Measurements from ENCODE around the gene ARHGAP31. TPM values are rescaled to one million over a fixed set of nuclear protein-coding genes. Genes with fewer than 3 reads are reported as not detected.
"Not testable (repeated sequence)": the region's sequence is repeated elsewhere in the genome, so short reads cannot be mapped to it uniquely, and the experiment has no call there.

The ARHGAP31 gene
- total and polyA plus RNA-seq, 5 donors = 14.6 to 52.3 (median 45.1) TPM

GRCh38 chr3:119305286-119305685, 11.1 kb downstream of the ARHGAP31 start:
- ATAC-seq = no peak
- H3K4me1 ChIP-seq (ENCODE audit: control insufficient read depth, insufficient read depth, low read length) = peaks cover 25% of the 10 kb centered on the region

GRCh38 chr3:119306378-119306777, 12.2 kb downstream of the ARHGAP31 start:
- WGBS = 94% methylated on average over 9 of the region's 9 CpGs
- intact Hi-C loops (cut with DNase I); DNase-seq; H3K27me3 ChIP-seq (ENCODE audit: control insufficient read depth, insufficient read depth); H3K27ac ChIP-seq (ENCODE audit: low read length); H3K4me3 ChIP-seq (ENCODE audit: low read length); H3K9me3 ChIP-seq (ENCODE audit: control insufficient read depth, low read length); ATAC-seq: not testable (repeated sequence)
- peaks cover 27% of the 10 kb centered on the region for H3K4me1 ChIP-seq (ENCODE audit: control insufficient read depth, insufficient read depth, low read length)

More at GRCh38 chr3:119305286-119305685, 11.1 kb downstream of the ARHGAP31 start:
- Histone ChIP-seq H3K9me3 (ENCODE audit: control insufficient read depth, low read length) (no peaks in the 10 kb centered on the region), H3K4me3 (ENCODE audit: low read length) (no peak overlapping the region), H3K27me3 (ENCODE audit: control insufficient read depth, insufficient read depth) (no peaks in the 10 kb centered on the region), H3K27ac (ENCODE audit: low read length) (no peak overlapping the region)
- intact Hi-C loops (cut with DNase I) = no loop called here
- 64% methylated on average over 1 of the region's 1 CpG for WGBS
- no peak for DNase-seq

- Histone ChIP-seq H3K27ac (ENCODE audit: low read length) (no peak overlapping the region), H3K9me3 (ENCODE audit: control insufficient read depth, low read length) (no peaks in the 10 kb centered on the region), H3K27me3 (ENCODE audit: control insufficient read depth, insufficient read depth) (no peaks in the 10 kb centered on the region), H3K4me3 (ENCODE audit: low read length) (no peak overlapping the region), H3K4me1 (ENCODE audit: control insufficient read depth, insufficient read depth, low read length) (peaks cover 27% of the 10 kb centered on the region)
- intact Hi-C loops (cut with DNase I) = no loop called here
- DNase-seq (no peak), ATAC-seq (no peak)
- WGBS = 94% methylated on average over 1 of the region's 1 CpG
Measured at GRCh38 chr3:119308355-119308754, 14.2 kb downstream of the ARHGAP31 start.

- peaks cover 28% of the 10 kb centered on the region for H3K4me1 ChIP-seq (ENCODE audit: control insufficient read depth, insufficient read depth, low read length)
- intact Hi-C loops (cut with DNase I) = no loop called here
- no peaks in the 10 kb centered on the region for H3K9me3 ChIP-seq (ENCODE audit: control insufficient read depth, low read length)
- ATAC-seq (no peak), DNase-seq (no peak)
- no peak overlapping the region for H3K27ac ChIP-seq (ENCODE audit: low read length)
- 98% methylated on average over 4 of the region's 4 CpGs for WGBS
- no peaks in the 10 kb centered on the region for H3K27me3 ChIP-seq (ENCODE audit: control insufficient read depth, insufficient read depth)
- no peak overlapping the region for H3K4me3 ChIP-seq (ENCODE audit: low read length)
Measured at GRCh38 chr3:119309591-119309990, 15.4 kb downstream of the ARHGAP31 start.

- ATAC-seq (peak; percentile 33 to 46), DNase-seq (no peak)
- intact Hi-C loops (cut with DNase I) = no loop called here
- peaks cover 26% of the 10 kb centered on the region for H3K4me1 ChIP-seq (ENCODE audit: control insufficient read depth, insufficient read depth, low read length)
- H3K27me3 ChIP-seq (ENCODE audit: control insufficient read depth, insufficient read depth) = no peaks in the 10 kb centered on the region
- WGBS = 61% methylated on average over 3 of the region's 3 CpGs
- H3K9me3 ChIP-seq (ENCODE audit: control insufficient read depth, low read length) = no peaks in the 10 kb centered on the region
- no peak overlapping the region for H3K27ac ChIP-seq (ENCODE audit: low read length)
- no peak overlapping the region for H3K4me3 ChIP-seq (ENCODE audit: low read length)
Measured at GRCh38 chr3:119310071-119310470, 15.9 kb downstream of the ARHGAP31 start.

- peak in 1 of 2 donors; percentile 8 for ATAC-seq
- H3K4me1 ChIP-seq (ENCODE audit: control insufficient read depth, insufficient read depth, low read length) = peaks cover 28% of the 10 kb centered on the region
- WGBS = 71% methylated on average over 10 of the region's 10 CpGs
Measured at GRCh38 chr3:119311081-119311925, 17.1 kb downstream of the ARHGAP31 start.

GRCh38 chr3:119313461-119313860, 19.3 kb downstream of the ARHGAP31 start:
- intact Hi-C loops (cut with DNase I) = no loop called here
- no peaks in the 10 kb centered on the region for H3K27me3 ChIP-seq (ENCODE audit: control insufficient read depth, insufficient read depth)
- ATAC-seq (no peak), DNase-seq (no peak)
- no peak overlapping the region for H3K27ac ChIP-seq (ENCODE audit: low read length)
- 84% methylated on average over 3 of the region's 3 CpGs for WGBS
- H3K4me3 ChIP-seq (ENCODE audit: low read length) = no peak overlapping the region
- H3K9me3 ChIP-seq (ENCODE audit: control insufficient read depth, low read length) = no peaks in the 10 kb centered on the region
- peaks cover 28% of the 10 kb centered on the region for H3K4me1 ChIP-seq (ENCODE audit: control insufficient read depth, insufficient read depth, low read length)

More at GRCh38 chr3:119311081-119311925, 17.1 kb downstream of the ARHGAP31 start:
- no peak for DNase-seq
- no peak overlapping the region for H3K4me3 ChIP-seq (ENCODE audit: low read length)
- intact Hi-C loops (cut with DNase I) = no loop called here
- H3K27ac ChIP-seq (ENCODE audit: low read length) = no peak overlapping the region
- no peaks in the 10 kb centered on the region for H3K9me3 ChIP-seq (ENCODE audit: control insufficient read depth, low read length)
- H3K27me3 ChIP-seq (ENCODE audit: control insufficient read depth, insufficient read depth) = no peaks in the 10 kb centered on the region

- 77% methylated on average over 1 of the region's 1 CpG for WGBS
- intact Hi-C loops (cut with DNase I) = no loop called here
- no peak for DNase-seq
- Histone ChIP-seq H3K27me3 (ENCODE audit: control insufficient read depth, insufficient read depth) (no peaks in the 10 kb centered on the region), H3K9me3 (ENCODE audit: control insufficient read depth, low read length) (no peaks in the 10 kb centered on the region), H3K4me1 (ENCODE audit: control insufficient read depth, insufficient read depth, low read length) (peaks cover 26% of the 10 kb centered on the region), H3K4me3 (ENCODE audit: low read length) (no peak overlapping the region), H3K27ac (ENCODE audit: low read length) (no peak overlapping the region)
- no peak for ATAC-seq
Measured at GRCh38 chr3:119314821-119315220, 20.6 kb downstream of the ARHGAP31 start.

- ATAC-seq (no peak), DNase-seq (no peak)
- Histone ChIP-seq H3K27ac (ENCODE audit: low read length) (no peak overlapping the region), H3K27me3 (ENCODE audit: control insufficient read depth, insufficient read depth) (no peaks in the 10 kb centered on the region), H3K4me3 (ENCODE audit: low read length) (no peak overlapping the region), H3K9me3 (ENCODE audit: control insufficient read depth, low read length) (no peaks in the 10 kb centered on the region), H3K4me1 (ENCODE audit: control insufficient read depth, insufficient read depth, low read length) (peaks cover 18% of the 10 kb centered on the region)
- 70% methylated on average over 3 of the region's 3 CpGs for WGBS
- intact Hi-C loops (cut with DNase I) = no loop called here
Measured at GRCh38 chr3:119315600-119316312, 21.6 kb downstream of the ARHGAP31 start.

GRCh38 chr3:119316313-119316670, 22.1 kb downstream of the ARHGAP31 start:
- intact Hi-C loops (cut with DNase I) = no loop called here
- H3K4me3 ChIP-seq (ENCODE audit: low read length) = no peak overlapping the region
- H3K27me3 ChIP-seq (ENCODE audit: control insufficient read depth, insufficient read depth) = no peaks in the 10 kb centered on the region
- no peak for ATAC-seq
- peaks cover 14% of the 10 kb centered on the region for H3K4me1 ChIP-seq (ENCODE audit: control insufficient read depth, insufficient read depth, low read length)
- no peak overlapping the region for H3K27ac ChIP-seq (ENCODE audit: low read length)
- H3K9me3 ChIP-seq (ENCODE audit: control insufficient read depth, low read length) = no peaks in the 10 kb centered on the region
- DNase-seq = no peak

- intact Hi-C loops (cut with DNase I) = no loop called here
- DNase-seq = no peak
- no peak overlapping the region for H3K27ac ChIP-seq (ENCODE audit: low read length)
- H3K9me3 ChIP-seq (ENCODE audit: control insufficient read depth, low read length) = no peaks in the 10 kb centered on the region
- ATAC-seq = no peak
- H3K4me3 ChIP-seq (ENCODE audit: low read length) = no peak overlapping the region
- WGBS = 50% methylated on average over 3 of the region's 3 CpGs
- no peaks in the 10 kb centered on the region for H3K27me3 ChIP-seq (ENCODE audit: control insufficient read depth, insufficient read depth)
- peaks cover 18% of the 10 kb centered on the region for H3K4me1 ChIP-seq (ENCODE audit: control insufficient read depth, insufficient read depth, low read length)
Measured at GRCh38 chr3:119318876-119319275, 24.7 kb downstream of the ARHGAP31 start.

Data from right cardiac atrium (tissue), 5 donors.